ENCODE results near the gene CCDC92.

DNA sequence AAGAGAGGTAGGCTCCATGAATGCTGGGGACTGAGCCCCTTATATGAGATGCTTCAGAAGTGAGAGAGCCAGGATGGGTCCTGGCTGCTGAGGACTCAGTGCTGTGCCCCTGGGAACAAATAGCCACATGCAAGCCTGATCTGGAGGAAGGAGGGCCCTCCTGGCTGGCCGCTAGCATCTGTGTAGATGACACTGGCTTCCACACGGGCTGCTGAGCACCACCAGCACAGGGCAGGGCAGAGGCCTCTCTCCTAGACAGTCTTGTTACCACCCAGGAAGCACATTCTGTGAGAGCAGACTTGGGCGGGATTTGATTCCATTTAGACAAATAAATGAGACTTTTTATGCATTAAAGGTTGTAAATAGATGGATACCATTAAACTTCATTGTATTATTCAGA is 48.4 kb upstream of the CCDC92 start:
- TF ChIP-seq, protein P1, sequence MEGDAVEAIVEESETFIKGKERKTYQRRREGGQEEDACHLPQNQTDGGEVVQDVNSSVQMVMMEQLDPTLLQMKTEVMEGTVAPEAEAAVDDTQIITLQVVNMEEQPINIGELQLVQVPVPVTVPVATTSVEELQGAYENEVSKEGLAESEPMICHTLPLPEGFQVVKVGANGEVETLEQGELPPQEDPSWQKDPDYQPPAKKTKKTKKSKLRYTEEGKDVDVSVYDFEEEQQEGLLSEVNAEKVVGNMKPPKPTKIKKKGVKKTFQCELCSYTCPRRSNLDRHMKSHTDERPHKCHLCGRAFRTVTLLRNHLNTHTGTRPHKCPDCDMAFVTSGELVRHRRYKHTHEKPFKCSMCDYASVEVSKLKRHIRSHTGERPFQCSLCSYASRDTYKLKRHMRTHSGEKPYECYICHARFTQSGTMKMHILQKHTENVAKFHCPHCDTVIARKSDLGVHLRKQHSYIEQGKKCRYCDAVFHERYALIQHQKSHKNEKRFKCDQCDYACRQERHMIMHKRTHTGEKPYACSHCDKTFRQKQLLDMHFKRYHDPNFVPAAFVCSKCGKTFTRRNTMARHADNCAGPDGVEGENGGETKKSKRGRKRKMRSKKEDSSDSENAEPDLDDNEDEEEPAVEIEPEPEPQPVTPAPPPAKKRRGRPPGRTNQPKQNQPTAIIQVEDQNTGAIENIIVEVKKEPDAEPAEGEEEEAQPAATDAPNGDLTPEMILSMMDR (IDR thresholded peaks at IDR 0.05; ENCODE audit: insufficient read depth, low read length, poor library complexity, severe bottlenecking) = no peak
- TF ChIP-seq EZH2phosphoT487 (conservative IDR thresholded peaks at IDR 0.05; ENCODE audit: low read length) = no peak
